Smooth muscle cell (in vitro differentiated cells): Measurements from ENCODE around the gene APOBEC2. TPM values are rescaled to one million over a fixed set of nuclear protein-coding genes. Genes with fewer than 3 reads are reported as not detected.

Experiments
- DNase-seq: peaks from one replicate; lab custom pipeline; 2025; ENCODE audit not compliant: unreplicated experiment; lab: John Stamatoyannopoulos, UW
- H2AFZ ChIP-seq: fragments of 200-600 bp; sonication (generic); 2 replicates; pipeline ENCODE4 v1.6.0; 2016; ENCODE audit warnings: antibody characterized with exemption, low read depth, mild to moderate bottlenecking
- H3F3A ChIP-seq: fragments of 200-600 bp; sonication (generic); 2 replicates; pipeline ENCODE4 v1.6.0; 2017; ENCODE audit warnings: antibody characterized with exemption, low read depth
- H3K27ac ChIP-seq: fragments of 200-600 bp; sonication (generic); 2 replicates; pipeline ENCODE4 v1.5.1; 2016; ENCODE audit warnings: low read depth, mild to moderate bottlenecking
- H3K27me3 ChIP-seq: fragments of 200-600 bp; sonication (generic); 2 replicates; pipeline ENCODE4 v1.6.1; 2016; ENCODE audit warnings: low read depth, mild to moderate bottlenecking
- H3K36me3 ChIP-seq: fragments of 200-600 bp; sonication (generic); 2 replicates; pipeline ENCODE4 v1.5.1; 2016; ENCODE audit warnings: low read depth
- H3K4me1 ChIP-seq: fragments of 200-600 bp; sonication (generic); 2 replicates; pipeline ENCODE4 v1.5.1; 2016; ENCODE audit warnings: low read depth
- H3K4me2 ChIP-seq: fragments of 200-600 bp; sonication (generic); 2 replicates; pipeline ENCODE4 v1.6.0; 2016; ENCODE audit warnings: mild to moderate bottlenecking
- H3K4me3 ChIP-seq: fragments of 200-600 bp; sonication (generic); 2 replicates; pipeline ENCODE4 v1.5.1; 2016; ENCODE audit warnings: mild to moderate bottlenecking
- H3K79me2 ChIP-seq: fragments of 200-600 bp; sonication (generic); 2 replicates; pipeline ENCODE4 v1.6.0; 2016; ENCODE audit warnings: low read depth, mild to moderate bottlenecking
- H3K9ac ChIP-seq: fragments of 200-600 bp; sonication (generic); 2 replicates; pipeline ENCODE4 v1.6.0; 2016; ENCODE audit warnings: low read depth
- H3K9me3 ChIP-seq: fragments of 200-600 bp; sonication (generic); replicated peaks from 2 replicates; pipeline ENCODE4 v1.5.1; 2016; ENCODE audit warnings: low read depth
- H4K20me1 ChIP-seq: fragments of 200-600 bp; sonication (generic); 2 replicates; pipeline ENCODE4 v1.6.0; 2016; ENCODE audit warnings: low read depth
- CTCF ChIP-seq: fragments of 200-600 bp; sonication (generic); IDR thresholded peaks from 2 replicates; pipeline ENCODE4 v1.5.1; 2017; ENCODE audit warnings: borderline replicate concordance, mild to moderate bottlenecking, antibody characterized with exemption; ENCODE audit not compliant: insufficient read depth, poor library complexity, severe bottlenecking
- WGBS: methylation state at CpG from one replicate; pipeline ENCODE4 v1.1.7; 2016; ENCODE audit warnings: low lambda C conversion rate; 5-methylcytosine and 5-hydroxymethylcytosine counted together
- polyA plus RNA-seq: library from polyadenylated mRNA; unstranded; fragments of >200 nt; fragmentation: Nextera tagmentation; extraction: Ambion mirVana; gene quantifications from 2 replicates; pipeline ENCODE4 v1.2.1, GENCODE V29; 2016
- total RNA-seq: library from RNA; depleted of rRNA; stranded (reverse); fragments of >200 nt; gene quantifications from 2 replicates; pipeline ENCODE4 v1.2.3, GENCODE V29; 2014

Gene APOBEC2
- total and polyA plus RNA-seq, 2 experiments from 2014 or later = 1.2 TPM; not detected in 1

- Histone ChIP-seq H3F3A (peaks cover 3% of the 10 kb centered on the region), H3K27ac (peak within 1 kb of the TSS; percentile 94), H3K4me2 (peak within 1 kb of the TSS; percentile 96), H3K79me2 (peaks cover 38% of the 10 kb centered on the region), H3K27me3 (no peaks in the 10 kb centered on the region), H3K4me3 (peak within 1 kb of the TSS; percentile 83), H4K20me1 (peaks cover 36% of the 10 kb centered on the region), H3K36me3 (no peaks in the 10 kb centered on the region), H3K9me3 (no peaks in the 10 kb centered on the region), H3K9ac (peak within 1 kb of the TSS; percentile 95), H3K4me1 (peaks cover 32% of the 10 kb centered on the region), H2AFZ (peak within 1 kb of the TSS; percentile 93)
- no peak for TF ChIP-seq CTCF
- under 1% methylated on average over 63 of the region's 63 CpGs for whole genome bisulfite sequencing
- peak; percentile 100 for DNase-seq
These were observed 19.2 kb downstream of the APOBEC2 start, which contains the start of gene OARD1 for GRCh38 chr6:41071923-41072835. OARD1 (minus strand) TSS chr6:41072356; CDS start chr6:41071634, 722 bp downstream.

- peak; percentile 100 for DNase-seq
- H3K27me3 ChIP-seq = no peaks in the 10 kb centered on the region
- H4K20me1 ChIP-seq = peaks cover 42% of the 10 kb centered on the region
- no peaks in the 10 kb centered on the region for H3K36me3 ChIP-seq
- peak within 1 kb of the TSS; percentile 96 for H3K4me2 ChIP-seq
- peak within 1 kb of the TSS; percentile 83 for H3K4me3 ChIP-seq
- H3K79me2 ChIP-seq = peaks cover 44% of the 10 kb centered on the region
- peaks cover 35% of the 10 kb centered on the region for H3K4me1 ChIP-seq
- under 1% methylated on average over 31 of the region's 37 CpGs for WGBS
- peaks cover 3% of the 10 kb centered on the region for H3F3A ChIP-seq
- no peaks in the 10 kb centered on the region for H3K9me3 ChIP-seq
- H3K9ac ChIP-seq = peak within 1 kb of the TSS; percentile 95
- H3K27ac ChIP-seq = peak within 1 kb of the TSS; percentile 94
- TF ChIP-seq CTCF = no peak
- H2AFZ ChIP-seq = peak within 1 kb of the TSS; percentile 93
These were observed 19.8 kb downstream of the APOBEC2 start, which contains the start of gene NFYA for GRCh38 chr6:41072836-41073202. NFYA (plus strand) TSS chr6:41072974; CDS start chr6:41079090, 6,116 bp downstream.

- H3K27ac ChIP-seq = peak overlapping the region; percentile 94
- 3% methylated on average over 23 of the region's 74 CpGs for WGBS
- no peaks in the 10 kb centered on the region for H3K27me3 ChIP-seq
- peak; percentile 63 for DNase-seq
- H3F3A ChIP-seq = peaks cover 3% of the 10 kb centered on the region
- H4K20me1 ChIP-seq = peaks cover 48% of the 10 kb centered on the region
- peaks cover 35% of the 10 kb centered on the region for H3K4me1 ChIP-seq
- H3K4me2 ChIP-seq = peak overlapping the region; percentile 93
- peaks cover 50% of the 10 kb centered on the region for H3K79me2 ChIP-seq
- no peaks in the 10 kb centered on the region for H3K9me3 ChIP-seq
- peak overlapping the region; percentile 83 for H3K4me3 ChIP-seq
- no peaks in the 10 kb centered on the region for H3K36me3 ChIP-seq
- peak; percentile 31 for TF ChIP-seq CTCF
- H3K9ac ChIP-seq = peak overlapping the region; percentile 95
- H2AFZ ChIP-seq = peak overlapping the region; percentile 12
These were observed 20.4 kb downstream of the APOBEC2 start for GRCh38 chr6:41073203-41073967.
